GM23338 (cell line): Measurements from ENCODE around the gene RSRC1. TPM values are rescaled to one million over a fixed set of nuclear protein-coding genes. Genes with fewer than 3 reads are reported as not detected.

Source experiments
- ATAC-seq: fragments of 200-7000 bp; cut with Tn5 transposase; 3 replicates; pipeline ENCODE4 v1.9.1; 2020
- DNase-seq: peaks from one replicate; pipeline ENCODE4 v3.0.0-alpha.2; 2015; ENCODE audit warnings: low spot score
- H2AFZ ChIP-seq: fragments of 200-600 bp; sonication (generic); 2 replicates; pipeline ENCODE4 v1.8.0; 2016; ENCODE audit warnings: antibody characterized with exemption, mild to moderate bottlenecking, moderate library complexity
- H3F3A ChIP-seq: fragments of 200-600 bp; sonication (generic); replicated peaks from 2 replicates; pipeline ENCODE4 v1.8.0; 2017; ENCODE audit warnings: antibody characterized with exemption, mixed run types, low read depth
- H3K27ac ChIP-seq: fragments of 200-600 bp; sonication (generic); 2 replicates; pipeline ENCODE4 v1.6.1; 2016; ENCODE audit warnings: low read depth
- H3K27me3 ChIP-seq: fragments of 200-600 bp; sonication (generic); 2 replicates; pipeline ENCODE4 v1.8.0; 2016; ENCODE audit warnings: mild to moderate bottlenecking, mixed run types, moderate library complexity; ENCODE audit not compliant: insufficient read depth
- H3K36me3 ChIP-seq: fragments of 200-600 bp; sonication (generic); 2 replicates; pipeline ENCODE4 v1.8.0; 2016; ENCODE audit warnings: mild to moderate bottlenecking; ENCODE audit not compliant: insufficient read depth
- H3K4me1 ChIP-seq: fragments of 200-600 bp; sonication (generic); 2 replicates; pipeline ENCODE4 v1.8.0; 2016; ENCODE audit warnings: mild to moderate bottlenecking, moderate library complexity; ENCODE audit not compliant: insufficient read depth
- H3K4me2 ChIP-seq: fragments of 200-600 bp; sonication (generic); 2 replicates; pipeline ENCODE4 v1.7.1; 2017; ENCODE audit warnings: mixed run types
- H3K4me3 ChIP-seq: fragments of 200-600 bp; sonication (generic); 2 replicates; pipeline ENCODE4 v1.6.1; 2016; ENCODE audit warnings: mixed run types
- H3K79me2 ChIP-seq: fragments of 200-600 bp; sonication (generic); replicated peaks from 2 replicates; pipeline ENCODE4 v1.8.0; 2017; ENCODE audit warnings: mild to moderate bottlenecking; ENCODE audit not compliant: insufficient read depth
- H3K9me2 ChIP-seq: fragments of 200-600 bp; sonication (generic); 2 replicates; pipeline ENCODE4 v1.8.0; 2017; ENCODE audit not compliant: insufficient read depth
- H4K20me1 ChIP-seq: fragments of 200-600 bp; sonication (generic); replicated peaks from 2 replicates; pipeline ENCODE4 v1.8.0; 2017; ENCODE audit warnings: mild to moderate bottlenecking; ENCODE audit not compliant: insufficient read depth
- H3K27ac Mint-ChIP-seq: 2 replicates; pipeline ENCODE4 v1.8.0; 2020; ENCODE audit warnings: inconsistent platforms, mild to moderate bottlenecking, moderate library complexity, mixed read lengths
- H3K27me3 Mint-ChIP-seq: 3 replicates; pipeline ENCODE4 v1.8.0; 2022; ENCODE audit warnings: low read depth, mild to moderate bottlenecking, moderate library complexity, mixed read lengths, inconsistent platforms; ENCODE audit not compliant: insufficient read depth, poor library complexity
- H3K36me3 Mint-ChIP-seq: 3 replicates; pipeline ENCODE4 v1.8.0; 2021; ENCODE audit warnings: low read depth, mild to moderate bottlenecking, inconsistent platforms, moderate library complexity, mixed read lengths
- H3K4me1 Mint-ChIP-seq: 3 replicates; pipeline ENCODE4 v1.8.0; 2020; ENCODE audit warnings: mild to moderate bottlenecking, inconsistent platforms, mixed read lengths
- H3K4me3 Mint-ChIP-seq: 3 replicates; pipeline ENCODE4 v1.8.0; 2021; ENCODE audit warnings: moderate library complexity, mild to moderate bottlenecking, inconsistent platforms, mixed read lengths
- H3K9me3 Mint-ChIP-seq: 3 replicates; pipeline ENCODE4 v1.8.0; 2020; ENCODE audit warnings: moderate library complexity, mild to moderate bottlenecking, inconsistent platforms, mixed read lengths
- CREB1 ChIP-seq: fragments of 250-450 bp; sonication (Bioruptor Pico); IDR thresholded peaks from 2 replicates; pipeline ENCODE4 v1.5.0; 2020; ENCODE audit warnings: low read depth, mild to moderate bottlenecking, moderate library complexity
- EZH2 ChIP-seq: fragments of 200-600 bp; sonication (generic); IDR thresholded peaks from one replicate; pipeline ENCODE4 v1.8.0; 2017; ENCODE audit warnings: antibody characterized with exemption, mild to moderate bottlenecking, low read depth; ENCODE audit not compliant: unreplicated experiment
- EZH2phosphoT487 ChIP-seq: fragments of 200-600 bp; sonication (generic); IDR thresholded peaks from one replicate; pipeline ENCODE4 v1.8.1; 2018; ENCODE audit warnings: antibody characterized with exemption; ENCODE audit not compliant: unreplicated experiment
- JUNB ChIP-seq: IDR thresholded peaks from one replicate; pipeline ENCODE4 v1.6.1; 2016; ENCODE audit warnings: antibody characterized with exemption; ENCODE audit not compliant: unreplicated experiment
- NANOG ChIP-seq: IDR thresholded peaks from 2 replicates; pipeline ENCODE4 v1.6.1; 2016; ENCODE audit warnings: antibody characterized with exemption, borderline replicate concordance
- POLR2AphosphoS5 ChIP-seq: IDR thresholded peaks from 2 replicates; pipeline ENCODE4 v1.6.1; 2016; ENCODE audit warnings: antibody characterized with exemption, low read depth
- STAT1 ChIP-seq: IDR thresholded peaks from one replicate; pipeline ENCODE4 v1.6.1; 2016; ENCODE audit warnings: antibody characterized with exemption; ENCODE audit not compliant: unreplicated experiment
- ZNF114 ChIP-seq: fragments of 250-450 bp; sonication (Bioruptor Pico); IDR thresholded peaks from 2 replicates; pipeline ENCODE4 v1.5.0; 2020; ENCODE audit warnings: mild to moderate bottlenecking, moderate library complexity
- ZNF331 ChIP-seq: fragments of 250-450 bp; sonication (Bioruptor Pico); IDR thresholded peaks from 2 replicates; pipeline ENCODE4 v1.5.0; 2020; ENCODE audit warnings: low read depth, mild to moderate bottlenecking, moderate library complexity
- polyA plus RNA-seq: library from polyadenylated mRNA; unstranded; fragments of >200 nt; fragmentation: Nextera tagmentation; extraction: Ambion mirVana; gene quantifications from 2 replicates; pipeline ENCODE4 v1.2.1, GENCODE V29; 2016
- total RNA-seq: library from RNA; depleted of rRNA; stranded (reverse); fragments of >200 nt; shearing (Covaris generic); gene quantifications from 2 replicates; pipeline ENCODE4 v1.2.3, GENCODE V29; 2014
- TF ChIP-seq, protein P1 (sequence below): IDR thresholded peaks from 2 replicates; pipeline ENCODE4 v1.6.1; 2016; ENCODE audit warnings: antibody characterized with exemption
- TF ChIP-seq, protein P2 (sequence below), 2 experiments: fragments of 200-600 bp in 1 of 2; sonication (generic) in 1 of 2; conservative IDR thresholded peaks; 2 replicates each; pipeline versions ENCODE4 v1.5.1 to v1.6.1; 2016 to 2017; ENCODE audit warnings: antibody characterized with exemption in 2 of 2, low read depth in 2 of 2, mild to moderate bottlenecking in 2 of 2, moderate library complexity in 1 of 2
- TF ChIP-seq, protein P3 (sequence below): fragments of 250-450 bp; sonication (Bioruptor Pico); IDR thresholded peaks from 2 replicates; pipeline ENCODE4 v1.5.0; 2020; ENCODE audit warnings: mild to moderate bottlenecking, moderate library complexity
- TF ChIP-seq, protein P4 (sequence below): IDR thresholded peaks from one replicate; pipeline ENCODE4 v1.6.1; 2018; ENCODE audit warnings: antibody characterized with exemption; ENCODE audit not compliant: unreplicated experiment

RSRC1 gene
- total and polyA plus RNA-seq, 2 experiments from 2014 or later, result 32.5 to 76.8 TPM

DNA sequence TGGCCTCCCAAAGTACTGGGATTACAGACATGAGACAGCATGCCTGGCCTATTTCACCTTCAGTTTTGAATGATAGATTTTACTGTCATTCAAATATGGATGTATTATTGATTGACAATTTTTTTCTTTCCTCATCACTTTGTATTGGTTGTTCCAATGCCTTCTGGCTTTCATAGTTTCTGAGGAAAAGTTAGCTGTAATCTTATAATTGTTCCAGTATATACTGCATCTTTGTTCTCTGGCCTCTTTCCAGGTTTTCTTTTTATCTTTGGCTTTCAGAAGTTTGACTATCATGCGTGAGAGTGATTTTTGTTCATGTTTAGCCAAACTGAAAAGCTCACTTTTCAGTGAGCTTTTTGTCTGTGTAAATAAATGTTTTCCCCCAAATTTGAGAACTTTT, 157.1 kb downstream of the RSRC1 start:
- no peak overlapping the region for H3K27ac Mint-ChIP-seq

More for the DNA sequence above, 157.1 kb downstream of the RSRC1 start:
- Histone ChIP-seq H4K20me1 (no peaks in the 10 kb centered on the region), H3K4me3 (no peak overlapping the region), H2AFZ (no peak overlapping the region), H3K79me2 (no peaks in the 10 kb centered on the region), H3K4me1 (0 out of 2 replicates have a peak, but pooled peaks cover 4% of the 10 kb centered on the region), H3K27ac (no peak overlapping the region), H3K9me2 (no peaks in the 10 kb centered on the region), H3K4me2 (no peak overlapping the region), H3F3A (no peaks in the 10 kb centered on the region), H3K36me3 (no peaks in the 10 kb centered on the region), H3K27me3 (no peaks in the 10 kb centered on the region)
- DNase-seq, result no peak
- Mint-ChIP-seq H3K36me3 (peaks cover 18% of the 10 kb centered on the region; the same call in 2 of the 3 replicates), H3K27me3 (no peaks in the 10 kb centered on the region), H3K4me3 (no peak overlapping the region), H3K4me1 (peaks cover 9% of the 10 kb centered on the region; the same call in 2 of the 3 replicates), H3K9me3 (peaks cover 22% of the 10 kb centered on the region)
- ATAC-seq, result no peak
- no peak for TF ChIP-seq EZH2
- TF ChIP-seq, protein P1, sequence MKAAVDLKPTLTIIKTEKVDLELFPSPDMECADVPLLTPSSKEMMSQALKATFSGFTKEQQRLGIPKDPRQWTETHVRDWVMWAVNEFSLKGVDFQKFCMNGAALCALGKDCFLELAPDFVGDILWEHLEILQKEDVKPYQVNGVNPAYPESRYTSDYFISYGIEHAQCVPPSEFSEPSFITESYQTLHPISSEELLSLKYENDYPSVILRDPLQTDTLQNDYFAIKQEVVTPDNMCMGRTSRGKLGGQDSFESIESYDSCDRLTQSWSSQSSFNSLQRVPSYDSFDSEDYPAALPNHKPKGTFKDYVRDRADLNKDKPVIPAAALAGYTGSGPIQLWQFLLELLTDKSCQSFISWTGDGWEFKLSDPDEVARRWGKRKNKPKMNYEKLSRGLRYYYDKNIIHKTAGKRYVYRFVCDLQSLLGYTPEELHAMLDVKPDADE, result no peak
- TF ChIP-seq CREB1 (CRISPR knock-in tag), result no peak
- TF ChIP-seq, protein P2, sequence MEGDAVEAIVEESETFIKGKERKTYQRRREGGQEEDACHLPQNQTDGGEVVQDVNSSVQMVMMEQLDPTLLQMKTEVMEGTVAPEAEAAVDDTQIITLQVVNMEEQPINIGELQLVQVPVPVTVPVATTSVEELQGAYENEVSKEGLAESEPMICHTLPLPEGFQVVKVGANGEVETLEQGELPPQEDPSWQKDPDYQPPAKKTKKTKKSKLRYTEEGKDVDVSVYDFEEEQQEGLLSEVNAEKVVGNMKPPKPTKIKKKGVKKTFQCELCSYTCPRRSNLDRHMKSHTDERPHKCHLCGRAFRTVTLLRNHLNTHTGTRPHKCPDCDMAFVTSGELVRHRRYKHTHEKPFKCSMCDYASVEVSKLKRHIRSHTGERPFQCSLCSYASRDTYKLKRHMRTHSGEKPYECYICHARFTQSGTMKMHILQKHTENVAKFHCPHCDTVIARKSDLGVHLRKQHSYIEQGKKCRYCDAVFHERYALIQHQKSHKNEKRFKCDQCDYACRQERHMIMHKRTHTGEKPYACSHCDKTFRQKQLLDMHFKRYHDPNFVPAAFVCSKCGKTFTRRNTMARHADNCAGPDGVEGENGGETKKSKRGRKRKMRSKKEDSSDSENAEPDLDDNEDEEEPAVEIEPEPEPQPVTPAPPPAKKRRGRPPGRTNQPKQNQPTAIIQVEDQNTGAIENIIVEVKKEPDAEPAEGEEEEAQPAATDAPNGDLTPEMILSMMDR (conservative IDR thresholded peaks at IDR 0.05; ENCODE audit: low read depth in 2 of 2), result no peak
- no peak for TF ChIP-seq POLR2AphosphoS5
- TF ChIP-seq STAT1, result no peak
- TF ChIP-seq NANOG, result no peak
- TF ChIP-seq JUNB, result no peak
- no peak for TF ChIP-seq ZNF331 (CRISPR knock-in tag)
- TF ChIP-seq, protein P3, sequence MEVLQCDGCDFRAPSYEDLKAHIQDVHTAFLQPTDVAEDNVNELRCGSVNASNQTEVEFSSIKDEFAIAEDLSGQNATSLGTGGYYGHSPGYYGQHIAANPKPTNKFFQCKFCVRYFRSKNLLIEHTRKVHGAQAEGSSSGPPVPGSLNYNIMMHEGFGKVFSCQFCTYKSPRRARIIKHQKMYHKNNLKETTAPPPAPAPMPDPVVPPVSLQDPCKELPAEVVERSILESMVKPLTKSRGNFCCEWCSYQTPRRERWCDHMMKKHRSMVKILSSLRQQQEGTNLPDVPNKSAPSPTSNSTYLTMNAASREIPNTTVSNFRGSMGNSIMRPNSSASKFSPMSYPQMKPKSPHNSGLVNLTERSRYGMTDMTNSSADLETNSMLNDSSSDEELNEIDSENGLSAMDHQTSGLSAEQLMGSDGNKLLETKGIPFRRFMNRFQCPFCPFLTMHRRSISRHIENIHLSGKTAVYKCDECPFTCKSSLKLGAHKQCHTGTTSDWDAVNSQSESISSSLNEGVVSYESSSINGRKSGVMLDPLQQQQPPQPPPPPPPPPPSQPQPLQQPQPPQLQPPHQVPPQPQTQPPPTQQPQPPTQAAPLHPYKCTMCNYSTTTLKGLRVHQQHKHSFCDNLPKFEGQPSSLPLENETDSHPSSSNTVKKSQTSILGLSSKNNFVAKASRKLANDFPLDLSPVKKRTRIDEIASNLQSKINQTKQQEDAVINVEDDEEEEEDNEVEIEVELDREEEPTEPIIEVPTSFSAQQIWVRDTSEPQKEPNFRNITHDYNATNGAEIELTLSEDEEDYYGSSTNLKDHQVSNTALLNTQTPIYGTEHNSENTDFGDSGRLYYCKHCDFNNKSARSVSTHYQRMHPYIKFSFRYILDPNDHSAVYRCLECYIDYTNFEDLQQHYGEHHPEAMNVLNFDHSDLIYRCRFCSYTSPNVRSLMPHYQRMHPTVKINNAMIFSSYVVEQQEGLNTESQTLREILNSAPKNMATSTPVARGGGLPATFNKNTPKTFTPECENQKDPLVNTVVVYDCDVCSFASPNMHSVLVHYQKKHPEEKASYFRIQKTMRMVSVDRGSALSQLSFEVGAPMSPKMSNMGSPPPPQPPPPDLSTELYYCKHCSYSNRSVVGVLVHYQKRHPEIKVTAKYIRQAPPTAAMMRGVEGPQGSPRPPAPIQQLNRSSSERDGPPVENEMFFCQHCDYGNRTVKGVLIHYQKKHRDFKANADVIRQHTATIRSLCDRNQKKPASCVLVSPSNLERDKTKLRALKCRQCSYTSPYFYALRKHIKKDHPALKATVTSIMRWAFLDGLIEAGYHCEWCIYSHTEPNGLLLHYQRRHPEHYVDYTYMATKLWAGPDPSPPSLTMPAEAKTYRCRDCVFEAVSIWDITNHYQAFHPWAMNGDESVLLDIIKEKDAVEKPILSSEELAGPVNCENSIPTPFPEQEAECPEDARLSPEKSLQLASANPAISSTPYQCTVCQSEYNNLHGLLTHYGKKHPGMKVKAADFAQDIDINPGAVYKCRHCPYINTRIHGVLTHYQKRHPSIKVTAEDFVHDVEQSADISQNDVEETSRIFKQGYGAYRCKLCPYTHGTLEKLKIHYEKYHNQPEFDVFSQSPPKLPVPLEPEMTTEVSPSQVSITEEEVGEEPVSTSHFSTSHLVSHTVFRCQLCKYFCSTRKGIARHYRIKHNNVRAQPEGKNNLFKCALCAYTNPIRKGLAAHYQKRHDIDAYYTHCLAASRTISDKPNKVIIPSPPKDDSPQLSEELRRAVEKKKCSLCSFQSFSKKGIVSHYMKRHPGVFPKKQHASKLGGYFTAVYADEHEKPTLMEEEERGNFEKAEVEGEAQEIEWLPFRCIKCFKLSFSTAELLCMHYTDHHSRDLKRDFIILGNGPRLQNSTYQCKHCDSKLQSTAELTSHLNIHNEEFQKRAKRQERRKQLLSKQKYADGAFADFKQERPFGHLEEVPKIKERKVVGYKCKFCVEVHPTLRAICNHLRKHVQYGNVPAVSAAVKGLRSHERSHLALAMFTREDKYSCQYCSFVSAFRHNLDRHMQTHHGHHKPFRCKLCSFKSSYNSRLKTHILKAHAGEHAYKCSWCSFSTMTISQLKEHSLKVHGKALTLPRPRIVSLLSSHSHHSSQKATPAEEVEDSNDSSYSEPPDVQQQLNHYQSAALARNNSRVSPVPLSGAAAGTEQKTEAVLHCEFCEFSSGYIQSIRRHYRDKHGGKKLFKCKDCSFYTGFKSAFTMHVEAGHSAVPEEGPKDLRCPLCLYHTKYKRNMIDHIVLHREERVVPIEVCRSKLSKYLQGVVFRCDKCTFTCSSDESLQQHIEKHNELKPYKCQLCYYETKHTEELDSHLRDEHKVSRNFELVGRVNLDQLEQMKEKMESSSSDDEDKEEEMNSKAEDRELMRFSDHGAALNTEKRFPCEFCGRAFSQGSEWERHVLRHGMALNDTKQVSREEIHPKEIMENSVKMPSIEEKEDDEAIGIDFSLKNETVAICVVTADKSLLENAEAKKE, result no peak
- no peak for TF ChIP-seq ZNF114 (CRISPR knock-in tag)
- TF ChIP-seq EZH2phosphoT487, result no peak
- TF ChIP-seq, protein P4, sequence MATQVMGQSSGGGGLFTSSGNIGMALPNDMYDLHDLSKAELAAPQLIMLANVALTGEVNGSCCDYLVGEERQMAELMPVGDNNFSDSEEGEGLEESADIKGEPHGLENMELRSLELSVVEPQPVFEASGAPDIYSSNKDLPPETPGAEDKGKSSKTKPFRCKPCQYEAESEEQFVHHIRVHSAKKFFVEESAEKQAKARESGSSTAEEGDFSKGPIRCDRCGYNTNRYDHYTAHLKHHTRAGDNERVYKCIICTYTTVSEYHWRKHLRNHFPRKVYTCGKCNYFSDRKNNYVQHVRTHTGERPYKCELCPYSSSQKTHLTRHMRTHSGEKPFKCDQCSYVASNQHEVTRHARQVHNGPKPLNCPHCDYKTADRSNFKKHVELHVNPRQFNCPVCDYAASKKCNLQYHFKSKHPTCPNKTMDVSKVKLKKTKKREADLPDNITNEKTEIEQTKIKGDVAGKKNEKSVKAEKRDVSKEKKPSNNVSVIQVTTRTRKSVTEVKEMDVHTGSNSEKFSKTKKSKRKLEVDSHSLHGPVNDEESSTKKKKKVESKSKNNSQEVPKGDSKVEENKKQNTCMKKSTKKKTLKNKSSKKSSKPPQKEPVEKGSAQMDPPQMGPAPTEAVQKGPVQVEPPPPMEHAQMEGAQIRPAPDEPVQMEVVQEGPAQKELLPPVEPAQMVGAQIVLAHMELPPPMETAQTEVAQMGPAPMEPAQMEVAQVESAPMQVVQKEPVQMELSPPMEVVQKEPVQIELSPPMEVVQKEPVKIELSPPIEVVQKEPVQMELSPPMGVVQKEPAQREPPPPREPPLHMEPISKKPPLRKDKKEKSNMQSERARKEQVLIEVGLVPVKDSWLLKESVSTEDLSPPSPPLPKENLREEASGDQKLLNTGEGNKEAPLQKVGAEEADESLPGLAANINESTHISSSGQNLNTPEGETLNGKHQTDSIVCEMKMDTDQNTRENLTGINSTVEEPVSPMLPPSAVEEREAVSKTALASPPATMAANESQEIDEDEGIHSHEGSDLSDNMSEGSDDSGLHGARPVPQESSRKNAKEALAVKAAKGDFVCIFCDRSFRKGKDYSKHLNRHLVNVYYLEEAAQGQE, result no peak
